GM19468 (cell line): ENCODE results near the gene C6orf47.
"Not testable (repeated sequence)": the region's sequence is repeated elsewhere in the genome, so short reads cannot be mapped to it uniquely, and the experiment has no call there.

Experiments
- ATAC-seq: cut with Tn5 transposase; IDR thresholded peaks from one replicate; pipeline ENCODE4 v1.9.1; 2021; ENCODE audit warnings: mild to moderate bottlenecking, moderate library complexity, moderate number of reproducible peaks; ENCODE audit not compliant: unreplicated experiment; ENCODE audit errors: extremely low read depth

C6orf47 gene

GRCh38 chr6:31660381-31661261 is at the start of gene C6orf47:
Gene C6orf47 (minus strand): TSS chr6:31660778. CDS start chr6:31659947, 831 bp downstream.
- peak; percentile 40 for ATAC-seq

GRCh38 chr6:31709157-31709556 is 48.6 kb upstream of the C6orf47 start:
- ATAC-seq = not testable (repeated sequence)

- no peak for ATAC-seq
Observed at GRCh38 chr6:31708224-31708623, 47.6 kb upstream of the C6orf47 start.

GRCh38 chr6:31707701-31708100 is 47.1 kb upstream of the C6orf47 start:
- ATAC-seq = no peak

- no peak for ATAC-seq
Observed at GRCh38 chr6:31706599-31706998, 46.0 kb upstream of the C6orf47 start, which contains the start of gene LY6G6F. Gene LY6G6F (plus strand): TSS chr6:31706866. CDS start chr6:31706907, 41 bp downstream.

GRCh38 chr6:31705931-31706330 is 45.4 kb upstream of the C6orf47 start:
- no peak for ATAC-seq

GRCh38 chr6:31702819-31703716 is 42.5 kb upstream of the C6orf47 start, which contains the start of gene ABHD16A:
Gene ABHD16A (minus strand): TSS chr6:31703324. CDS start chr6:31703281, 43 bp downstream.
- ATAC-seq = peak; percentile 42

- no peak for ATAC-seq
Observed at GRCh38 chr6:31702405-31702818, 41.8 kb upstream of the C6orf47 start.

- no peak for ATAC-seq
Observed at GRCh38 chr6:31701666-31702404, 41.3 kb upstream of the C6orf47 start.

GRCh38 chr6:31700740-31701401 is 40.3 kb upstream of the C6orf47 start:
- ATAC-seq = no peak

- no peak for ATAC-seq
Observed at GRCh38 chr6:31697555-31697954, 37.0 kb upstream of the C6orf47 start.

- ATAC-seq = no peak
Observed at GRCh38 chr6:31693535-31693934, 33.0 kb upstream of the C6orf47 start.

- no peak for ATAC-seq
Observed at GRCh38 chr6:31692886-31693285, 32.3 kb upstream of the C6orf47 start.

GRCh38 chr6:31692353-31692752 is 31.8 kb upstream of the C6orf47 start:
- no peak for ATAC-seq

GRCh38 chr6:31691564-31692108 is 31.1 kb upstream of the C6orf47 start:
- no peak for ATAC-seq

GRCh38 chr6:31691078-31691463 is 30.5 kb upstream of the C6orf47 start:
- ATAC-seq = no peak

- no peak for ATAC-seq
Observed at GRCh38 chr6:31690231-31691077, 29.9 kb upstream of the C6orf47 start.
